Neural progenitor cell (in vitro differentiated cells): Measurements from ENCODE around the gene BLVRA.

Experiments
- CTCF ChIP-seq: fragments of 200-600 bp; sonication (generic); IDR thresholded peaks from 2 replicates; pipeline ENCODE4 v1.5.1; 2017; ENCODE audit warnings: antibody characterized with exemption, mild to moderate bottlenecking
- EZH2 ChIP-seq: fragments of 200-600 bp; sonication (generic); IDR thresholded peaks from 2 replicates; pipeline ENCODE4 v1.6.1; 2017; ENCODE audit warnings: antibody characterized with exemption, mild to moderate bottlenecking, moderate library complexity

GRCh38 chr7:43824963-43825362 lies 66.5 kb downstream of the BLVRA start:
- no peak for TF ChIP-seq CTCF
- TF ChIP-seq EZH2, result no peak
